Ovary (tissue), 9 donors: ENCODE results near the gene MADD. TPM values are rescaled to one million over a fixed set of nuclear protein-coding genes. Genes with fewer than 3 reads are reported as not detected.

ENCODE experiments used
- DNase-seq, 5 donors: peaks; one replicate each; pipeline ENCODE4 v3.0.0-alpha.2; 2019 to 2020
- H3K27ac ChIP-seq, 2 donors: fragments of 200-600 bp; one replicate each; pipeline versions ENCODE4 v1.5.1 to v1.8.0; 2019 to 2022
- H3K27me3 ChIP-seq: fragments of 200-600 bp; one replicate; pipeline ENCODE4 v1.8.0; 2022
- H3K36me3 ChIP-seq: fragments of 200-600 bp; sonication (generic); one replicate; pipeline ENCODE4 v1.5.1; 2019
- H3K4me1 ChIP-seq: one replicate; pipeline ENCODE4 v1.8.1; 2013; ENCODE audit warnings: mild to moderate bottlenecking, moderate library complexity; ENCODE audit not compliant: insufficient read depth
- H3K4me3 ChIP-seq: fragments of 200-600 bp; sonication (generic); one replicate; pipeline ENCODE4 v1.5.1; 2017
- H3K9me3 ChIP-seq, 2 donors: fragments of 200-600 bp in 1 of 2; sonication (generic) in 1 of 2; one replicate each; pipeline versions ENCODE4 v1.5.1 to v1.8.1; 2013 to 2019; ENCODE audit warnings: mild to moderate bottlenecking in 1 of 2, moderate library complexity in 1 of 2
- EP300 ChIP-seq: sonication (generic); formaldehyde crosslinking; IDR thresholded peaks from one replicate; pipeline ENCODE4 v1.6.1; 2017; ENCODE audit warnings: antibody characterized with exemption
- POLR2A ChIP-seq: fragments of 450-650 bp; IDR thresholded peaks from one replicate; pipeline ENCODE4 v1.6.1; 2017; ENCODE audit warnings: antibody characterized with exemption, mild to moderate bottlenecking, moderate library complexity
- WGBS, 3 donors: extraction: QIAGEN DNeasy Blood & Tissue Kit in 1 of 3; methylation state at CpG; one replicate each; pipeline versions ENCODE4 v1.1.5 to v1.1.7; 2013 to 2017; 5-methylcytosine and 5-hydroxymethylcytosine counted together
- intact Hi-C, 4 donors: fragments of 100-400 bp; cut with DNase I; formaldehyde crosslinking; loops; one replicate each; pipeline versions ENCODE4 v1.11.0 to v1.15.1; 2022 to 2023
- polyA plus RNA-seq, 2 donors: library from polyadenylated mRNA; stranded (reverse); fragments of 200-250 nt in 1 of 2; fragments of 350-450 nt in 1 of 2; fragmentation: Illumina TruSeq in 1 of 2; extraction: RNeasy Lipid Tissue Mini Kit (QIAGEN cat#74804) in 1 of 2; gene quantifications; one replicate each; pipeline ENCODE4 v1.2.3, GENCODE V29; 2013 to 2014
- total RNA-seq, 7 donors: library from RNA; depleted of rRNA in 2 of 7; stranded (reverse); fragments of >200 nt in 2 of 7; fragmentation: NEBNext Ultra II Directional in 3 of 7; extraction: Animal tissue kit (Norgen Biotek cat#: 25700) in 3 of 7; gene quantifications; one replicate each; pipeline versions ENCODE4 v1.1.0 to v1.2.4, GENCODE V29; 2016 to 2023
- TF ChIP-seq, protein P1 (sequence below), 3 donors: fragments of 450-650 bp in 2 of 3; fragments of 200-600 bp in 1 of 3; IDR thresholded peaks; one replicate each; pipeline versions ENCODE4 v1.5.1 to v1.8.0; 2016 to 2022; ENCODE audit warnings: antibody characterized with exemption in 3 of 3, mild to moderate bottlenecking in 1 of 3
- donor health status: DM: no; HTN: no; CAD: no; lungs with moderate emphysema.
- donor health status: DM: no; HTN: no; CAD: no.
- donor health status: Bipolar disorder and iron deficiency.
- donor health status: DM: yes; HTN: yes; CAD: no.
- donor health status: DM: no; HTN: no; CAD: no.
- donor health status: DM: yes; HTN: yes; CAD: no.

The MADD gene
- total and polyA plus RNA-seq, 9 donors = 20.3 to 53.5 (median 35.4) TPM

DNA sequence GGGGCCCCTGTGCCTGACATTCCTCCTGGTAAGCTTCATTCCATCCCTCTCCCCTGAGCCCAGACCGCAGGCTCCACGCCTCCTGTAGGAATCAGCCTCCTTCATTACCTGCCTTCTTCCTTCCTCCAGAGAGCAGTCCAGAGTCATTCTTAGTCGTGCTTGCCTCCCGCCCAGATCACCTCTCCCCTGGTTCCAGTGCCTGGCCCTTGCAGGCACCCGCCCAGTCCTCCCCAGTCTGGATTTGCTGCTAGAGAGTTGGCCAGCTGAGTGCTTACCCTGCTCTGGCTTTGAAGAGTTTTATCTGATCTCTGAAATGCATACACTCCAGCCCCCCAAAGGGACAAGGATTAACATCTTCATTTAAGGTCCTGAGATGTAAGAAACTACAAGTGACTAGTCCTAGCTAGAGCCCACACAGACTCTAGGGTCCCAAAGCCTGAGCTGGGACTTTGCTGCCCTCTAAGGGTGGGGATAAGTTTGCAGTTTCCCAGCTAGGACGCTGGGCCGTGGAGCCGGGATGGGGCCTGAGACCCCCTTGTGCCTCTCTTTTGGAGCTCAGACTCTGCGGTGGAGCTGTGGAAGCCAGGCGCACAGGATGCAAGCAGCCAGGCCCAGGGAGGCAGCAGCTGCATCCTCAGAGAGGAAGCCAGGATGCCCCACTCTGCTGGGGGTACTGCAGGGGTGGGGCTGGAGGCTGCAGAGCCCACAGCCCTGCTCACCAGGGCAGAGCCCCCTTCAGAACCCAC, 10.5 kb upstream of the MADD start:
- Histone ChIP-seq H3K9me3 (no peaks in the 10 kb centered on the region), H3K4me1 (peaks cover 10% of the 10 kb centered on the region), H3K4me3 (no peak overlapping the region), H3K36me3 (no peaks in the 10 kb centered on the region), H3K27me3 (no peaks in the 10 kb centered on the region), H3K27ac (no peak overlapping the region)
- no peak for DNase-seq
- intact Hi-C loops = loop anchor here in 2 of 4 donors (5.0 to 10.0 kb wide), 2 partner anchors 77 to 95 kb away; partner anchors contain the start of gene MYBPC3 (in 1 of the 2)
- TF ChIP-seq EP300 (no peak), POLR2A (no peak)
- WGBS, 3 donors = 52 to 60% (median 55%) methylated on average over 10 of the region's 10 CpGs

DNA sequence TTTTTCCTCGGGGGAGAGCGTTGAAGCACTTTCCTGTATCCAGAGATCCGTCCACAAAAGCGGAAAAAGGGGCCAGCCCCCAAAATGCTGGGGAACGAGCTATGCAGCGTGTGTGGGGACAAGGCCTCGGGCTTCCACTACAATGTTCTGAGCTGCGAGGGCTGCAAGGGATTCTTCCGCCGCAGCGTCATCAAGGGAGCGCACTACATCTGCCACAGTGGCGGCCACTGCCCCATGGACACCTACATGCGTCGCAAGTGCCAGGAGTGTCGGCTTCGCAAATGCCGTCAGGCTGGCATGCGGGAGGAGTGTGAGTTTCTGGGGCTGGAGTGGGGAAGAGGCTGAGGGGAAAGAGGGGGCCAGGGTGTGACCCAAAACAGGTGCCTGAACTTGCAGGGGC, 9.6 kb upstream of the MADD start:
- no peak overlapping the region for H3K27ac ChIP-seq
- 90 to 93% (median 91%) methylated on average over 19 of the region's 19 CpGs for WGBS, 3 donors
- no peak overlapping the region for H3K4me3 ChIP-seq
- no peak for DNase-seq
- H3K4me1 ChIP-seq = peaks cover 5% of the 10 kb centered on the region
- TF ChIP-seq POLR2A (no peak), EP300 (no peak)
- TF ChIP-seq, protein P1, sequence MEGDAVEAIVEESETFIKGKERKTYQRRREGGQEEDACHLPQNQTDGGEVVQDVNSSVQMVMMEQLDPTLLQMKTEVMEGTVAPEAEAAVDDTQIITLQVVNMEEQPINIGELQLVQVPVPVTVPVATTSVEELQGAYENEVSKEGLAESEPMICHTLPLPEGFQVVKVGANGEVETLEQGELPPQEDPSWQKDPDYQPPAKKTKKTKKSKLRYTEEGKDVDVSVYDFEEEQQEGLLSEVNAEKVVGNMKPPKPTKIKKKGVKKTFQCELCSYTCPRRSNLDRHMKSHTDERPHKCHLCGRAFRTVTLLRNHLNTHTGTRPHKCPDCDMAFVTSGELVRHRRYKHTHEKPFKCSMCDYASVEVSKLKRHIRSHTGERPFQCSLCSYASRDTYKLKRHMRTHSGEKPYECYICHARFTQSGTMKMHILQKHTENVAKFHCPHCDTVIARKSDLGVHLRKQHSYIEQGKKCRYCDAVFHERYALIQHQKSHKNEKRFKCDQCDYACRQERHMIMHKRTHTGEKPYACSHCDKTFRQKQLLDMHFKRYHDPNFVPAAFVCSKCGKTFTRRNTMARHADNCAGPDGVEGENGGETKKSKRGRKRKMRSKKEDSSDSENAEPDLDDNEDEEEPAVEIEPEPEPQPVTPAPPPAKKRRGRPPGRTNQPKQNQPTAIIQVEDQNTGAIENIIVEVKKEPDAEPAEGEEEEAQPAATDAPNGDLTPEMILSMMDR (IDR thresholded peaks at IDR 0.05) = no peak
- intact Hi-C loops = loop anchor here in 1 of 4 donors (5.0 to 10.0 kb wide), 2 partner anchors 43 to 94 kb away; partner anchors contain the start of gene MYBPC3
- H3K27me3 ChIP-seq = no peaks in the 10 kb centered on the region
- H3K9me3 ChIP-seq = no peaks in the 10 kb centered on the region
- no peaks in the 10 kb centered on the region for H3K36me3 ChIP-seq

DNA sequence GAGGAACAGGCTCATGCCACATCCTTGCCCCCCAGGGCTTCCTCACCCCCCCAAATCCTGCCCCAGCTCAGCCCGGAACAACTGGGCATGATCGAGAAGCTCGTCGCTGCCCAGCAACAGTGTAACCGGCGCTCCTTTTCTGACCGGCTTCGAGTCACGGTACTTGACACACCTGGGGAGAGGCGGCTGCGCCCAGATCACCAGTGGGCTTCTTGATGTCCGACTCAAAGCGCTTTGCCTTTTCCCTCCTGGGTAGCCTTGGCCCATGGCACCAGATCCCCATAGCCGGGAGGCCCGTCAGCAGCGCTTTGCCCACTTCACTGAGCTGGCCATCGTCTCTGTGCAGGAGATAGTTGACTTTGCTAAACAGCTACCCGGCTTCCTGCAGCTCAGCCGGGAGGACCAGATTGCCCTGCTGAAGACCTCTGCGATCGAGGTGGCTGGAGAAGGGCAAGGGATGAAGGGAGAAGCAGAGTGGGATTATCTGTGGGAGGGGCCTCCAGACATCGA, 8.6 kb upstream of the MADD start:
- DNase-seq = no peak
- 85 to 91% (median 88%) methylated on average over 18 to 22 of the region's 22 CpGs for WGBS, 3 donors

DNA sequence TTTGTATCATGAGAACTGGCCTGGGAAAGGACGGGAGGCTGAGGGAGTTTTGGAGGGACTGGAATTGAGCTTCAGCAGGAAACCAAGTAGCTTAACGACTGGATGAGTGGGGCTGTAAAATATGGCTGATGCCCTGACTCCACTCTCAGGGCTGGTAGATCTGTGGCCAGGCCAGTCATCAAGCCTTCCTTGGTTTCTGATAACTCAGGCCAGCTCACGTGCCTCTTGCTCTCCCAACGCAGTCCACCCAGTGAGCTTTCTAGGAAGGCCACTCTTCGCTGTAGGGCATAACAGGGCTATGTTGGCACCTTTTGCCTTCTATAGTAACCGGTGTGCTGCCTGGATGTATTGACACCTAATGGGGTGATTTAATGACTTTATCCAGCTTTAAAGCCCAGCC, 5.8 kb upstream of the MADD start:
- Histone ChIP-seq H3K36me3 (no peaks in the 10 kb centered on the region), H3K4me1 (no peaks in the 10 kb centered on the region), H3K9me3 (no peaks in the 10 kb centered on the region), H3K4me3 (no peak overlapping the region), H3K27ac (no peak overlapping the region), H3K27me3 (no peaks in the 10 kb centered on the region)
- TF ChIP-seq, protein P1 (IDR thresholded peaks at IDR 0.05) = no peak
- TF ChIP-seq POLR2A (no peak), EP300 (no peak)
- WGBS, 3 donors = 87 to 89% (median 88%) methylated on average over 6 of the region's 6 CpGs
- intact Hi-C loops = loop anchor here in 1 of 4 donors (5.0 to 10.0 kb wide), 2 partner anchors 47 to 91 kb away; partner anchors contain the start of gene MYBPC3
- no peak for DNase-seq

More for the DNA sequence above, 8.6 kb upstream of the MADD start:
- intact Hi-C loops = loop anchor here in 1 of 4 donors (5.0 to 10.0 kb wide), 2 partner anchors 44 to 93 kb away; partner anchors contain the start of gene MYBPC3
- no peak overlapping the region for H3K27ac ChIP-seq
- H3K36me3 ChIP-seq = no peaks in the 10 kb centered on the region
- no peak overlapping the region for H3K4me3 ChIP-seq
- H3K27me3 ChIP-seq = no peaks in the 10 kb centered on the region
- TF ChIP-seq EP300 (no peak), POLR2A (no peak)
- TF ChIP-seq, protein P1 (IDR thresholded peaks at IDR 0.05) = no peak
- H3K4me1 ChIP-seq = peaks cover 5% of the 10 kb centered on the region
- H3K9me3 ChIP-seq = no peaks in the 10 kb centered on the region
